A549 (cell line): ENCODE measurements around the gene MBP.
A peak's percentile ranks its signal among the peaks of the same experiment; 100 is the strongest.

ENCODE experiments used
- CTCF ChIP-seq: fragments of >200 bp; sonication (Bioruptor Twin); formaldehyde crosslinking; IDR thresholded peaks from 3 replicates; pipeline ENCODE4 v1.5.1; 2016
- EP300 ChIP-seq, 2 experiments: fragments of >200 bp; sonication (Bioruptor Twin); formaldehyde crosslinking; IDR thresholded peaks; 2 replicates in 1 of 2; 3 replicates in 1 of 2; pipeline ENCODE4 v1.6.1; 2016 to 2017
- MAX ChIP-seq: IDR thresholded peaks from 2 replicates; pipeline ENCODE4 v1.6.1; 2012
- POLR2A ChIP-seq: IDR thresholded peaks from 2 replicates; pipeline ENCODE4 v1.6.1; 2012; ENCODE audit warnings: mild to moderate bottlenecking, low read length
- RCOR1 ChIP-seq: fragments of 150-350 bp; IDR thresholded peaks from 2 replicates; pipeline ENCODE4 v1.6.1; 2014; ENCODE audit warnings: antibody characterized with exemption, low read length, low read depth
- REST ChIP-seq: fragments of 200-600 bp; sonication (generic); IDR thresholded peaks from 2 replicates; pipeline ENCODE4 v1.6.1; 2016; ENCODE audit warnings: antibody characterized with exemption, mild to moderate bottlenecking, moderate library complexity
- RFX5 ChIP-seq: fragments of 450-650 bp; IDR thresholded peaks from 2 replicates; pipeline ENCODE4 v1.7.1; 2014; ENCODE audit warnings: antibody characterized with exemption, mild to moderate bottlenecking, moderate library complexity

GRCh38 chr18:77065221-77065981 lies 67.2 kb downstream of the MBP start:
- TF ChIP-seq EP300 (IDR thresholded peaks at IDR 0.05) (peak; percentile 60 to 73; a peak in 3 of 5 replicates), MAX (peak; percentile 60), POLR2A (no peak), RCOR1 (no peak), RFX5 (no peak), CTCF (no peak), REST (no peak)
